Loucy (cell line): ENCODE results near the gene IRAK3.

Experiments
- H2AFZ ChIP-seq: fragments of 200-600 bp; sonication (generic); 2 replicates; pipeline ENCODE4 v1.6.0; 2016; ENCODE audit warnings: antibody characterized with exemption, mild to moderate bottlenecking, low read length, moderate library complexity
- H3F3A ChIP-seq: fragments of 200-600 bp; 2 replicates; pipeline ENCODE4 v1.6.0; 2016; ENCODE audit warnings: antibody characterized with exemption, low read depth, mild to moderate bottlenecking
- H3K27me3 ChIP-seq: fragments of 200-600 bp; sonication (generic); 2 replicates; pipeline ENCODE4 v1.6.1; 2014; ENCODE audit warnings: low read length, mild to moderate bottlenecking; ENCODE audit not compliant: insufficient read depth, poor library complexity, severe bottlenecking
- H3K36me3 ChIP-seq: fragments of 200-600 bp; sonication (generic); 2 replicates; pipeline ENCODE4 v1.6.1; 2016; ENCODE audit warnings: low read length; ENCODE audit not compliant: insufficient read depth
- H3K4me1 ChIP-seq: fragments of 200-600 bp; sonication (generic); 2 replicates; pipeline ENCODE4 v1.5.1; 2014; ENCODE audit warnings: low read length, mild to moderate bottlenecking; ENCODE audit not compliant: insufficient read depth, poor library complexity, severe bottlenecking
- H3K4me2 ChIP-seq: fragments of 200-600 bp; sonication (generic); 2 replicates; pipeline ENCODE4 v1.6.0; 2014; ENCODE audit warnings: antibody characterized with exemption, low read length, low read depth, mild to moderate bottlenecking; ENCODE audit not compliant: poor library complexity, severe bottlenecking
- H3K4me3 ChIP-seq: fragments of 200-600 bp; sonication (generic); 2 replicates; pipeline ENCODE4 v1.5.1; 2014; ENCODE audit warnings: low read length, mild to moderate bottlenecking, mixed read lengths; ENCODE audit not compliant: poor library complexity, severe bottlenecking
- H3K79me2 ChIP-seq: fragments of 200-600 bp; sonication (generic); 2 replicates; pipeline ENCODE4 v1.6.1; 2014; ENCODE audit warnings: low read length; ENCODE audit not compliant: insufficient read depth
- H3K9ac ChIP-seq: fragments of 200-600 bp; sonication (generic); 2 replicates; pipeline ENCODE4 v1.6.0; 2014; ENCODE audit warnings: mild to moderate bottlenecking, low read depth, low read length, moderate library complexity; ENCODE audit not compliant: poor library complexity, severe bottlenecking
- H3K9me2 ChIP-seq: fragments of 200-600 bp; sonication (generic); replicated peaks from 2 replicates; pipeline ENCODE4 v1.6.1; 2016; ENCODE audit warnings: low read depth, low read length, mixed read lengths
- H3K9me3 ChIP-seq: fragments of 200-600 bp; sonication (generic); 2 replicates; pipeline ENCODE4 v1.6.1; 2014; ENCODE audit warnings: mild to moderate bottlenecking, antibody characterized with exemption, low read length, low read depth; ENCODE audit not compliant: insufficient read depth
- H4K20me1 ChIP-seq: fragments of 200-600 bp; sonication (generic); 2 replicates; pipeline ENCODE4 v1.6.0; 2014; ENCODE audit warnings: antibody characterized with exemption, low read length, mild to moderate bottlenecking; ENCODE audit not compliant: insufficient read depth, poor library complexity, severe bottlenecking
- CTCF ChIP-seq: fragments of 200-600 bp; sonication (generic); conservative IDR thresholded peaks from 2 replicates; pipeline ENCODE4 v1.5.1; 2014; ENCODE audit warnings: mild to moderate bottlenecking, antibody characterized with exemption, low read length
- EZH2phosphoT487 ChIP-seq: fragments of 200-600 bp; IDR thresholded peaks from 2 replicates; pipeline ENCODE4 v1.6.1; 2018; ENCODE audit warnings: antibody characterized with exemption, mild to moderate bottlenecking, moderate library complexity, borderline replicate concordance

Gene IRAK3

GRCh38 chr12:66273147-66273546, 84.1 kb downstream of the IRAK3 start:
- H2AFZ ChIP-seq, result no peak overlapping the region
- no peak overlapping the region for H3K4me2 ChIP-seq
- no peaks in the 10 kb centered on the region for H3K27me3 ChIP-seq
- H3K9me3 ChIP-seq, result no peaks in the 10 kb centered on the region
- no peak overlapping the region for H3K4me3 ChIP-seq
- no peaks in the 10 kb centered on the region for H3K36me3 ChIP-seq
- H4K20me1 ChIP-seq, result no peaks in the 10 kb centered on the region
- no peaks in the 10 kb centered on the region for H3K79me2 ChIP-seq
- no peaks in the 10 kb centered on the region for H3K4me1 ChIP-seq
- H3K9ac ChIP-seq, result no peak overlapping the region
- no peaks in the 10 kb centered on the region for H3F3A ChIP-seq
- H3K9me2 ChIP-seq, result no peaks in the 10 kb centered on the region
- no peak for TF ChIP-seq EZH2phosphoT487
- no peak for TF ChIP-seq CTCF

GRCh38 chr12:66275040-66275439, 86.0 kb downstream of the IRAK3 start:
- Histone ChIP-seq H3K4me3 (no peak overlapping the region), H3K4me2 (no peak overlapping the region), H3F3A (no peaks in the 10 kb centered on the region), H3K27me3 (no peaks in the 10 kb centered on the region), H2AFZ (no peak overlapping the region), H3K9ac (no peak overlapping the region), H3K9me3 (no peaks in the 10 kb centered on the region), H3K4me1 (peaks cover 7% of the 10 kb centered on the region), H4K20me1 (no peaks in the 10 kb centered on the region), H3K79me2 (no peaks in the 10 kb centered on the region), H3K9me2 (no peaks in the 10 kb centered on the region), H3K36me3 (no peaks in the 10 kb centered on the region)
- TF ChIP-seq CTCF (no peak), EZH2phosphoT487 (no peak)

- H3K36me3 ChIP-seq, result no peaks in the 10 kb centered on the region
- no peak overlapping the region for H2AFZ ChIP-seq
- no peaks in the 10 kb centered on the region for H3K9me2 ChIP-seq
- no peaks in the 10 kb centered on the region for H3K27me3 ChIP-seq
- H3K4me1 ChIP-seq, result peaks cover 11% of the 10 kb centered on the region
- H4K20me1 ChIP-seq, result no peaks in the 10 kb centered on the region
- H3K79me2 ChIP-seq, result no peaks in the 10 kb centered on the region
- H3K4me3 ChIP-seq, result no peak overlapping the region
- H3F3A ChIP-seq, result no peaks in the 10 kb centered on the region
- H3K9me3 ChIP-seq, result peaks cover 7% of the 10 kb centered on the region; the same call in 1 of the 2 replicates
- H3K9ac ChIP-seq, result no peak overlapping the region
- peak; percentile 99 for TF ChIP-seq CTCF
- no peak for TF ChIP-seq EZH2phosphoT487
- no peak overlapping the region for H3K4me2 ChIP-seq
These were observed 90.2 kb downstream of the IRAK3 start for GRCh38 chr12:66279123-66279712.
